ENCODE results near the gene CERCAM.

DNA sequence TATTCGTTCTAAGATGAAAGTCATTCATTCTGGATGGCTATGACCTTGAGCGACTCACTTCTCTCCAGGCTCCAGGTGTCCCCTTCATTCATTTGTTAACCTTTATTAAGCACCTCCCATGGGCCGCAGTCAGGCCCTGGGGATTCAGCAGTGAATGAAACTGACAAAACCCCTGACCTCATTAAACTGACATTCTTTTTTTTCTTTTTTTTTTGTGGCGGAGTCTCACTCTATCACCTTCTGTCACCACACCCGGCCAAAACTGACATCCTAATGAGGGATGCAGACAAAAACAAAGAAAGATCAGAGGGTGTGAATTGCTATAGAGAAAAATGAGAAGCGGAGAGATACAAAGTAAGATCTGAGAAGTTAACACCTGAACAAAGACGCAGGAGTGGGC lies 18.6 kb downstream of the CERCAM start:
- TF ChIP-seq, protein P1, sequence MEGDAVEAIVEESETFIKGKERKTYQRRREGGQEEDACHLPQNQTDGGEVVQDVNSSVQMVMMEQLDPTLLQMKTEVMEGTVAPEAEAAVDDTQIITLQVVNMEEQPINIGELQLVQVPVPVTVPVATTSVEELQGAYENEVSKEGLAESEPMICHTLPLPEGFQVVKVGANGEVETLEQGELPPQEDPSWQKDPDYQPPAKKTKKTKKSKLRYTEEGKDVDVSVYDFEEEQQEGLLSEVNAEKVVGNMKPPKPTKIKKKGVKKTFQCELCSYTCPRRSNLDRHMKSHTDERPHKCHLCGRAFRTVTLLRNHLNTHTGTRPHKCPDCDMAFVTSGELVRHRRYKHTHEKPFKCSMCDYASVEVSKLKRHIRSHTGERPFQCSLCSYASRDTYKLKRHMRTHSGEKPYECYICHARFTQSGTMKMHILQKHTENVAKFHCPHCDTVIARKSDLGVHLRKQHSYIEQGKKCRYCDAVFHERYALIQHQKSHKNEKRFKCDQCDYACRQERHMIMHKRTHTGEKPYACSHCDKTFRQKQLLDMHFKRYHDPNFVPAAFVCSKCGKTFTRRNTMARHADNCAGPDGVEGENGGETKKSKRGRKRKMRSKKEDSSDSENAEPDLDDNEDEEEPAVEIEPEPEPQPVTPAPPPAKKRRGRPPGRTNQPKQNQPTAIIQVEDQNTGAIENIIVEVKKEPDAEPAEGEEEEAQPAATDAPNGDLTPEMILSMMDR (IDR thresholded peaks at IDR 0.05): no peak
- TF ChIP-seq EP300 (IDR thresholded peaks at IDR 0.05): no peak
- no peak for TF ChIP-seq POLR2A (IDR thresholded peaks at IDR 0.05)

Data from suprapubic skin (tissue), 3 donors.